Prostate gland (tissue), 2 donors: ENCODE data around the gene KYAT1. TPM values are rescaled to one million over a fixed set of nuclear protein-coding genes. Genes with fewer than 3 reads are reported as not detected.

Source experiments
- DNase-seq: peaks from one replicate; pipeline ENCODE4 v3.0.0-alpha.2; 2019; ENCODE audit warnings: low spot score
- H3K27ac ChIP-seq, 2 donors: fragments of 200-600 bp; sonication (generic); 2 replicates each; pipeline ENCODE4 v1.5.1; 2017 to 2019
- H3K27me3 ChIP-seq: fragments of 200-600 bp; sonication (generic); replicated peaks from 2 replicates; pipeline ENCODE4 v1.5.1; 2019; ENCODE audit not compliant: insufficient read depth
- H3K36me3 ChIP-seq, 2 donors: fragments of 200-600 bp; sonication (generic); 1 replicate in 1 of 2; 2 replicates in 1 of 2; pipeline versions ENCODE4 v1.5.1 to v1.8.1; 2017 to 2019
- H3K4me1 ChIP-seq: fragments of 200-600 bp; sonication (generic); replicated peaks from 2 replicates; pipeline ENCODE4 v1.5.1; 2019
- H3K4me3 ChIP-seq, 2 donors: fragments of 200-600 bp; sonication (generic); 2 replicates each; pipeline ENCODE4 v1.5.1; 2017 to 2019
- H3K9me3 ChIP-seq: fragments of 200-600 bp; sonication (generic); 2 replicates; pipeline ENCODE4 v1.5.1; 2017
- POLR2A ChIP-seq: fragments of 450-650 bp; IDR thresholded peaks from one replicate; pipeline ENCODE4 v1.6.1; 2016; ENCODE audit warnings: antibody characterized with exemption, mild to moderate bottlenecking
- POLR2AphosphoS5 ChIP-seq: sonication (generic); formaldehyde crosslinking; IDR thresholded peaks from one replicate; pipeline ENCODE4 v1.6.1; 2017; ENCODE audit warnings: antibody characterized with exemption
- WGBS: methylation state at CpG from one replicate; pipeline ENCODE4 v1.1.5; 2018; 5-methylcytosine and 5-hydroxymethylcytosine counted together
- intact Hi-C: fragments of 100-400 bp; cut with DNase I; formaldehyde crosslinking; loops from one replicate; pipeline ENCODE4 v1.14.2; 2022
- total RNA-seq, 2 donors: library from RNA; depleted of rRNA; stranded (reverse); fragments of >200 nt; gene quantifications; one replicate each; pipeline ENCODE4 v1.1.0, GENCODE V29; 2016
- TF ChIP-seq, protein P1 (sequence below), 4 experiments: fragments of 200-600 bp in 2 of 4; fragments of 450-650 bp in 2 of 4; sonication (generic) in 2 of 4; IDR thresholded peaks; 1 replicate in 3 of 4; 2 replicates in 1 of 4; pipeline ENCODE4 v1.5.1; 2016 to 2019; ENCODE audit warnings: antibody characterized with exemption in 4 of 4, mild to moderate bottlenecking in 2 of 4, moderate library complexity in 2 of 4

Gene KYAT1
- total RNA-seq, 2 donors from 2014 or later: 13.1 to 24.1 TPM

DNA sequence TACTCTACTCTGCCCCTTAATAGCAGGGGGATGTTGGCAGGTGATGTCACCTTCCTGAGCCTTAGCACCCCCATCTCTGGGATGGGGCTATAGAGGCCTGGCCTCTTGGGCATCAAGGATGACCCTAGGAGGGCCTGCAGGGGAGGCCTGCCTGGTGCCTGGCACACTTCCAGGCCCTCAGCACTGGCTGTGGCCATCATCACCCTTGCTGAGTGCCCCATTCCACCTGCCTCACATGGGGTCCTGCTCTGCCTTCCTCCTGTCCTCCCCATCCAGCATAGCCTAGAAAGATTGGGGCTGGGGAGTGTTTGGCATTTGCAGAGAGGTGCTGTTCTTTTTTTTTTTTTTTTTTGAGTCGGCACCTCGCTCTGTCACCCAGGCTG, 21.3 kb upstream of the KYAT1 start:
- DNase-seq: no peak
- no peak overlapping the region for H3K4me3 ChIP-seq
- TF ChIP-seq POLR2AphosphoS5 (no peak), POLR2A (no peak)
- TF ChIP-seq, protein P1, sequence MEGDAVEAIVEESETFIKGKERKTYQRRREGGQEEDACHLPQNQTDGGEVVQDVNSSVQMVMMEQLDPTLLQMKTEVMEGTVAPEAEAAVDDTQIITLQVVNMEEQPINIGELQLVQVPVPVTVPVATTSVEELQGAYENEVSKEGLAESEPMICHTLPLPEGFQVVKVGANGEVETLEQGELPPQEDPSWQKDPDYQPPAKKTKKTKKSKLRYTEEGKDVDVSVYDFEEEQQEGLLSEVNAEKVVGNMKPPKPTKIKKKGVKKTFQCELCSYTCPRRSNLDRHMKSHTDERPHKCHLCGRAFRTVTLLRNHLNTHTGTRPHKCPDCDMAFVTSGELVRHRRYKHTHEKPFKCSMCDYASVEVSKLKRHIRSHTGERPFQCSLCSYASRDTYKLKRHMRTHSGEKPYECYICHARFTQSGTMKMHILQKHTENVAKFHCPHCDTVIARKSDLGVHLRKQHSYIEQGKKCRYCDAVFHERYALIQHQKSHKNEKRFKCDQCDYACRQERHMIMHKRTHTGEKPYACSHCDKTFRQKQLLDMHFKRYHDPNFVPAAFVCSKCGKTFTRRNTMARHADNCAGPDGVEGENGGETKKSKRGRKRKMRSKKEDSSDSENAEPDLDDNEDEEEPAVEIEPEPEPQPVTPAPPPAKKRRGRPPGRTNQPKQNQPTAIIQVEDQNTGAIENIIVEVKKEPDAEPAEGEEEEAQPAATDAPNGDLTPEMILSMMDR (IDR thresholded peaks at IDR 0.05): no peak
- 59% methylated on average over 2 of the region's 2 CpGs for WGBS
- no peaks in the 10 kb centered on the region for H3K9me3 ChIP-seq
- H3K36me3 ChIP-seq: peaks cover under 1 to 8% of the 10 kb centered on the region in 2 donors
- H3K4me1 ChIP-seq: peaks cover 4% of the 10 kb centered on the region
- H3K27ac ChIP-seq: peak overlapping the region; percentile 78 to 87
- H3K27me3 ChIP-seq: no peaks in the 10 kb centered on the region
- intact Hi-C loops: no loop called here

DNA sequence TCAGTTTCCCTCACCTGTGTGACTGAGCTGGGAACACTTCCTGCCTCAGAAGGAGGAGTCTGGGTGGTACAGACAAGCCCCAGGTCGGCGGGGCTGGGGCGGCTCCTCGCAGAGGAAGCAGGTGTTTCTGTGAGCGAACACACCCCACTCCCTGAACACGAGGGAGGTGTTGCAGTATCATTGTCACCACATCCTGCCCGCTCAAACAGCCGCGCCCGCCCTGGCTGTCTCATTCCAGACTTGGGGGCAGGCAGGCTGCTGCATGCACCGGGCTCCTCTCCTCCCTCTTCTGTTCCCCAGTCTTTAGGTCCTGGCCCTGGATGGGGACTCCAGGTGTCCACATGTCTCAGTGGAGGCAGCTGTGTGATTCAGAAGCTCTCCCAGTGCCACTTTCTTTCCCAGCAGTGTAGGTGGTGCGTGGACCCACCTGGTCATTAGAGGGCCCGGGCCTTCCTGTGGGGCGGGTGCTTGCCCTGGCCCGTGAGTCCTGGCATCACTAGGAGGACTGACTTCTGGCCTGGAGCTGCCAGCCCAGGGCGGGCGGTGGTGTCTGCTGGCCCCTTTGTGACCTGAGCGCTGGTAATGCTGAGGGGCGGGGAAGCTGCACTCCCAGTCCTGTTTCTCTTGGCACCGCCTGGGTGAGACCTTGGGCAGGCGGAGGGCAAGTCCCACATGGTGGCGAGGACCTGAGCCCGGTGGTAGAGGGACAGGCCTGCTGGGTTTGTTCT, 20.8 kb upstream of the KYAT1 start:
- intact Hi-C loops: no loop called here
- H3K4me3 ChIP-seq: no peak overlapping the region
- 45% methylated on average over 18 of the region's 23 CpGs for WGBS
- no peaks in the 10 kb centered on the region for H3K9me3 ChIP-seq
- peaks cover 0 to 3% of the 10 kb centered on the region in 2 donors for H3K36me3 ChIP-seq
- peak overlapping the region; percentile 78 to 87 for H3K27ac ChIP-seq
- DNase-seq: peak; percentile 89
- no peaks in the 10 kb centered on the region for H3K27me3 ChIP-seq
- TF ChIP-seq POLR2AphosphoS5: peak; percentile 93
- peak; percentile 57 for TF ChIP-seq POLR2A
- TF ChIP-seq, protein P1 (IDR thresholded peaks at IDR 0.05): no peak
- peaks cover 4% of the 10 kb centered on the region for H3K4me1 ChIP-seq

DNA sequence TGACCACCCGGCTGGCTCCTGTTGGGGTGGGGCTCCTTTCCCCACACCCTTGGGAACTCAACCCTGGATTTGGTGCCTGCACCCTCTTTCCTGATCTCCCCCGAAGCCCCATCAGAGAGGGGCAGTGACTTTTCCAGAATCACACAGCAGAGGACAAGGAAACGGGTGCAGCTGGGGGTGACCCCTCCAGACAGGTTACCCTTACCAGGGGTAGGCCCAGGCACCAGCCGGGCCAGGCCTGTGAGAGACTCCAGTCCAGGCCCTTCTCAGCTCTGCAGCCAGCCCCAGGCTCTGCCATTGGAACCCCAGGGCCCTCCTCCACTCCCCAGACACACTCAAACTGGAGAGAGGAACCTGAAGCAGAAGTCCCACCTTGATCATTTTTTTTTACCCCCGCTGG, 20.1 kb upstream of the KYAT1 start:
- Histone ChIP-seq H3K36me3 (no peaks in the 10 kb centered on the region), H3K4me3 (no peak overlapping the region), H3K4me1 (peaks cover 4% of the 10 kb centered on the region), H3K27me3 (no peaks in the 10 kb centered on the region), H3K9me3 (no peaks in the 10 kb centered on the region), H3K27ac (peak overlapping the region; percentile 78 to 87)
- intact Hi-C loops: no loop called here
- no peak for DNase-seq
- TF ChIP-seq, protein P1 (IDR thresholded peaks at IDR 0.05): no peak
- no peak for TF ChIP-seq POLR2AphosphoS5
- TF ChIP-seq POLR2A: no peak
- 50% methylated on average over 1 of the region's 5 CpGs for WGBS

DNA sequence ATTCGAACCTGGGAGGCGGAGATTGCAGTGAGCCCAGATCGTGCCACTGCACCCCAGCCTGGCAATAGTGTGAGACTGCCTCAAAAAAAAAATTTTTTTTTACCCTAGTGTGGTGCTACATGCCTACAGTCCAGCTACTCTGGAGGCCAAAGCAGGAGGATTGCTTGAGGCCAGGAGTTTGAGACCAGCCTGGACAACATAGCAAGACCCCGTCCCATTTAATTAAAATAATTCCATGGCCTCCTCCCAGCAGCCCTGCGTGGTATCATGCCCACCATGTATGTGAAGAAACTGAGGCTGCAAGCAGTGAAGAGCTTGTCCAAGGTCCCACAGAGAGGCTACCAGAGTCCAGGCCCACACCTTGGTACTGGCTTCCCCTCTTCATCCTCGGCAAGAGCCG, 19.6 kb upstream of the KYAT1 start:
- Histone ChIP-seq H3K9me3 (no peaks in the 10 kb centered on the region), H3K27ac (peak overlapping the region; percentile 78 to 87), H3K4me1 (peaks cover 4% of the 10 kb centered on the region), H3K27me3 (no peaks in the 10 kb centered on the region), H3K36me3 (no peaks in the 10 kb centered on the region), H3K4me3 (no peak overlapping the region)
- TF ChIP-seq, protein P1 (IDR thresholded peaks at IDR 0.05): no peak
- no peak for TF ChIP-seq POLR2A
- no peak for TF ChIP-seq POLR2AphosphoS5
- no peak for DNase-seq
- intact Hi-C loops: no loop called here
- 88% methylated on average over 7 of the region's 7 CpGs for WGBS
